Brain microvascular endothelial cell (primary cell): Measurements from ENCODE around the gene STK39.
A peak's percentile ranks its signal among the peaks of the same experiment; 100 is the strongest.

Source experiments
- DNase-seq: peaks from one replicate; pipeline ENCODE4 v3.0.0-alpha.2; 2020
- H3K27ac ChIP-seq: fragments of 250-450 bp; sonication (Bioruptor Pico); 2 replicates; pipeline ENCODE4 v1.5.1; 2020; ENCODE audit warnings: mild to moderate bottlenecking, moderate library complexity
- H3K27me3 ChIP-seq: fragments of 250-450 bp; sonication (Bioruptor Pico); replicated peaks from 2 replicates; pipeline ENCODE4 v1.5.1; 2020; ENCODE audit warnings: mild to moderate bottlenecking
- H3K36me3 ChIP-seq: fragments of 250-450 bp; sonication (Bioruptor Pico); replicated peaks from 2 replicates; pipeline ENCODE4 v1.5.1; 2020; ENCODE audit warnings: mild to moderate bottlenecking
- H3K4me3 ChIP-seq: 2 replicates; pipeline ENCODE4 v1.5.1; 2011; ENCODE audit warnings: low read depth, mild to moderate bottlenecking, control low read depth, low read length, moderate library complexity
- CTCF ChIP-seq: IDR thresholded peaks from 2 replicates; pipeline ENCODE4 v1.5.1; 2011; ENCODE audit warnings: low read depth, mild to moderate bottlenecking, moderate library complexity, low read length, control low read depth, inconsistent platforms; ENCODE audit errors: missing control alignments
- in situ Hi-C: cut with HindIII; loops from 2 replicates; pipeline ENCODE4 v1.10.0; 2017; ENCODE audit warnings: low sequenced_read_pairs, low pct_ligation_motif_present

Gene STK39

GRCh38 chr2:167966937-167967913 lies 280.2 kb downstream of the STK39 start:
- no peaks in the 10 kb centered on the region for H3K27me3 ChIP-seq
- H3K4me3 ChIP-seq: no peak overlapping the region
- in situ Hi-C loops: no loop called here
- DNase-seq: no peak
- H3K27ac ChIP-seq: no peak overlapping the region
- no peak for TF ChIP-seq CTCF
- H3K36me3 ChIP-seq: no peaks in the 10 kb centered on the region

GRCh38 chr2:167965907-167966761 lies 281.3 kb downstream of the STK39 start:
- TF ChIP-seq CTCF: no peak
- in situ Hi-C loops: no loop called here
- Histone ChIP-seq H3K4me3 (no peak overlapping the region), H3K36me3 (no peaks in the 10 kb centered on the region), H3K27me3 (no peaks in the 10 kb centered on the region), H3K27ac (no peak overlapping the region)
- no peak for DNase-seq

- no peaks in the 10 kb centered on the region for H3K27me3 ChIP-seq
- H3K27ac ChIP-seq: no peak overlapping the region
- peak; percentile 30 for TF ChIP-seq CTCF
- no peak for DNase-seq
- H3K36me3 ChIP-seq: no peaks in the 10 kb centered on the region
- H3K4me3 ChIP-seq: no peak overlapping the region
- in situ Hi-C loops: no loop called here
These were observed 282.6 kb downstream of the STK39 start for GRCh38 chr2:167964650-167965413.

- no peak overlapping the region for H3K27ac ChIP-seq
- no peak overlapping the region for H3K4me3 ChIP-seq
- DNase-seq: no peak
- in situ Hi-C loops: no loop called here
- no peaks in the 10 kb centered on the region for H3K36me3 ChIP-seq
- H3K27me3 ChIP-seq: no peaks in the 10 kb centered on the region
- no peak for TF ChIP-seq CTCF
These were observed 283.3 kb downstream of the STK39 start for GRCh38 chr2:167963899-167964649.
